ENCODE data around the gene OR5K1.

Gene OR5K1

GRCh38 chr3:98504539-98504938 is 41.5 kb downstream of the OR5K1 start:
- TF ChIP-seq EP300 (IDR thresholded peaks at IDR 0.05; ENCODE audit: borderline replicate concordance) = no peak
- TF ChIP-seq, protein P1, sequence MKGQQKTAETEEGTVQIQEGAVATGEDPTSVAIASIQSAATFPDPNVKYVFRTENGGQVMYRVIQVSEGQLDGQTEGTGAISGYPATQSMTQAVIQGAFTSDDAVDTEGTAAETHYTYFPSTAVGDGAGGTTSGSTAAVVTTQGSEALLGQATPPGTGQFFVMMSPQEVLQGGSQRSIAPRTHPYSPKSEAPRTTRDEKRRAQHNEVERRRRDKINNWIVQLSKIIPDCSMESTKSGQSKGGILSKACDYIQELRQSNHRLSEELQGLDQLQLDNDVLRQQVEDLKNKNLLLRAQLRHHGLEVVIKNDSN (IDR thresholded peaks at IDR 0.05) = no peak
- TF ChIP-seq FOXM1 (IDR thresholded peaks at IDR 0.05; ENCODE audit: borderline replicate concordance, low read depth) = no peak
- no peak for TF ChIP-seq CREB1 (IDR thresholded peaks at IDR 0.05; ENCODE audit: low read depth)
- no peak for TF ChIP-seq EGR1 (IDR thresholded peaks at IDR 0.05)
- no peak for TF ChIP-seq TCF12 (IDR thresholded peaks at IDR 0.05; ENCODE audit: low read depth)
- TF ChIP-seq MAX (IDR thresholded peaks at IDR 0.05) = no peak
- no peak for TF ChIP-seq TAF1 (IDR thresholded peaks at IDR 0.05; ENCODE audit: low read depth)
- no peak for TF ChIP-seq RAD21 (IDR thresholded peaks at IDR 0.05; ENCODE audit: low read depth)
- no peak for TF ChIP-seq CEBPB (IDR thresholded peaks at IDR 0.05)
- no peak for TF ChIP-seq YY1 (IDR thresholded peaks at IDR 0.05; ENCODE audit: low read depth)
- no peak for TF ChIP-seq ZBTB7A (IDR thresholded peaks at IDR 0.05; ENCODE audit: low read depth)
- TF ChIP-seq, protein P2, sequence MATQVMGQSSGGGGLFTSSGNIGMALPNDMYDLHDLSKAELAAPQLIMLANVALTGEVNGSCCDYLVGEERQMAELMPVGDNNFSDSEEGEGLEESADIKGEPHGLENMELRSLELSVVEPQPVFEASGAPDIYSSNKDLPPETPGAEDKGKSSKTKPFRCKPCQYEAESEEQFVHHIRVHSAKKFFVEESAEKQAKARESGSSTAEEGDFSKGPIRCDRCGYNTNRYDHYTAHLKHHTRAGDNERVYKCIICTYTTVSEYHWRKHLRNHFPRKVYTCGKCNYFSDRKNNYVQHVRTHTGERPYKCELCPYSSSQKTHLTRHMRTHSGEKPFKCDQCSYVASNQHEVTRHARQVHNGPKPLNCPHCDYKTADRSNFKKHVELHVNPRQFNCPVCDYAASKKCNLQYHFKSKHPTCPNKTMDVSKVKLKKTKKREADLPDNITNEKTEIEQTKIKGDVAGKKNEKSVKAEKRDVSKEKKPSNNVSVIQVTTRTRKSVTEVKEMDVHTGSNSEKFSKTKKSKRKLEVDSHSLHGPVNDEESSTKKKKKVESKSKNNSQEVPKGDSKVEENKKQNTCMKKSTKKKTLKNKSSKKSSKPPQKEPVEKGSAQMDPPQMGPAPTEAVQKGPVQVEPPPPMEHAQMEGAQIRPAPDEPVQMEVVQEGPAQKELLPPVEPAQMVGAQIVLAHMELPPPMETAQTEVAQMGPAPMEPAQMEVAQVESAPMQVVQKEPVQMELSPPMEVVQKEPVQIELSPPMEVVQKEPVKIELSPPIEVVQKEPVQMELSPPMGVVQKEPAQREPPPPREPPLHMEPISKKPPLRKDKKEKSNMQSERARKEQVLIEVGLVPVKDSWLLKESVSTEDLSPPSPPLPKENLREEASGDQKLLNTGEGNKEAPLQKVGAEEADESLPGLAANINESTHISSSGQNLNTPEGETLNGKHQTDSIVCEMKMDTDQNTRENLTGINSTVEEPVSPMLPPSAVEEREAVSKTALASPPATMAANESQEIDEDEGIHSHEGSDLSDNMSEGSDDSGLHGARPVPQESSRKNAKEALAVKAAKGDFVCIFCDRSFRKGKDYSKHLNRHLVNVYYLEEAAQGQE (IDR thresholded peaks at IDR 0.05; ENCODE audit: low read depth) = no peak
- TF ChIP-seq NFIC (IDR thresholded peaks at IDR 0.05) = no peak
- TF ChIP-seq TEAD4 (IDR thresholded peaks at IDR 0.05) = no peak

DNA sequence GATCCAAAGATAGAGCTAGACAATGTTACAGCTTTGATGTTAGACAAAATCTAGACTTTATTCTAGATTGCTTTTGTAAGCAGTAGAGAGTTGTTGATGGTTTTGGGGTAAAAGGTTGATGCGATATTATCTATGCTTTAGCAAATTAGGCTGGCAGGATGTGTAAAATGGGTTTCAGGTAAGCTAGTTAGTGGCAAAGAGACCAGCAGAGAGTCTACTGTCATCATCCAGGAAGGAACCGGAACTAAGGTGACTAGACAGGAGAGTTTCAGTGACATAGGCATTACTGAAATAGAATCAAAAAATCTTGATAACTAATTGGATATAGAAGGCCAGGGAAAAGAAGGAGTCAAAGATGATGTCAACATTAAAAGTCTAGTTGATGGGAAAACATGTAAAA is 45.6 kb downstream of the OR5K1 start:
- TF ChIP-seq FOXM1 (IDR thresholded peaks at IDR 0.05; ENCODE audit: borderline replicate concordance, low read depth) = no peak
- no peak for TF ChIP-seq RAD21 (IDR thresholded peaks at IDR 0.05; ENCODE audit: low read depth)
- TF ChIP-seq CREB1 (IDR thresholded peaks at IDR 0.05; ENCODE audit: low read depth) = no peak
- no peak for TF ChIP-seq YY1 (IDR thresholded peaks at IDR 0.05; ENCODE audit: low read depth)
- no peak for TF ChIP-seq EP300 (IDR thresholded peaks at IDR 0.05; ENCODE audit: borderline replicate concordance)
- TF ChIP-seq EGR1 (IDR thresholded peaks at IDR 0.05) = no peak
- TF ChIP-seq, protein P2 (IDR thresholded peaks at IDR 0.05; ENCODE audit: low read depth) = no peak
- TF ChIP-seq MAX (IDR thresholded peaks at IDR 0.05) = no peak
- TF ChIP-seq, protein P1 (IDR thresholded peaks at IDR 0.05) = no peak
- no peak for TF ChIP-seq TEAD4 (IDR thresholded peaks at IDR 0.05)
- no peak for TF ChIP-seq ZBTB7A (IDR thresholded peaks at IDR 0.05; ENCODE audit: low read depth)

DNA sequence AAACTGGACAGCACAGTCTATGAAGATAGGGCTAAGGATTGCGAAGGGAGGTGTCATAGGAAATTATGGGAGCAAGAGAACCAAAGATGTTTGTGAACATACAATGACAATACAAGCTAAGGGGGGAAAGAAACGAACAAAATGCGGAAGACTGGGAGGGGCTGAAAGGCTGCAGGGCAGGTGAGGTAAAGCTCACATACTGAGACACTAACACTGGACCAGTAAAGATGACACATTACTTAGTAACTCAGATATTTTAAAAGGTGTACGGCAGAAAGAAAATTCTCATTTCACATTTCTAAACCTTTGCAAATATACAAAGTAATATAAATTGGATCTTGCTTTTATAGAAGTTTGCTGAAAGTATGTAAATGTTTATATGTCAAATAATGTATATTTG is 49.6 kb downstream of the OR5K1 start:
- TF ChIP-seq NFIC (IDR thresholded peaks at IDR 0.05) (no peak), TCF12 (IDR thresholded peaks at IDR 0.05; ENCODE audit: low read depth) (no peak), FOXM1 (IDR thresholded peaks at IDR 0.05; ENCODE audit: borderline replicate concordance, low read depth) (no peak), CREB1 (IDR thresholded peaks at IDR 0.05; ENCODE audit: low read depth) (no peak), EGR1 (IDR thresholded peaks at IDR 0.05) (no peak), TEAD4 (IDR thresholded peaks at IDR 0.05) (no peak), YY1 (IDR thresholded peaks at IDR 0.05; ENCODE audit: low read depth) (no peak), TAF1 (IDR thresholded peaks at IDR 0.05; ENCODE audit: low read depth) (no peak), MAX (IDR thresholded peaks at IDR 0.05) (no peak), RAD21 (IDR thresholded peaks at IDR 0.05; ENCODE audit: low read depth) (no peak), CEBPB (IDR thresholded peaks at IDR 0.05) (no peak), ZBTB7A (IDR thresholded peaks at IDR 0.05; ENCODE audit: low read depth) (no peak), EP300 (IDR thresholded peaks at IDR 0.05; ENCODE audit: borderline replicate concordance) (no peak)
- TF ChIP-seq, protein P2 (IDR thresholded peaks at IDR 0.05; ENCODE audit: low read depth) = no peak
- TF ChIP-seq, protein P1 (IDR thresholded peaks at IDR 0.05) = no peak

DNA sequence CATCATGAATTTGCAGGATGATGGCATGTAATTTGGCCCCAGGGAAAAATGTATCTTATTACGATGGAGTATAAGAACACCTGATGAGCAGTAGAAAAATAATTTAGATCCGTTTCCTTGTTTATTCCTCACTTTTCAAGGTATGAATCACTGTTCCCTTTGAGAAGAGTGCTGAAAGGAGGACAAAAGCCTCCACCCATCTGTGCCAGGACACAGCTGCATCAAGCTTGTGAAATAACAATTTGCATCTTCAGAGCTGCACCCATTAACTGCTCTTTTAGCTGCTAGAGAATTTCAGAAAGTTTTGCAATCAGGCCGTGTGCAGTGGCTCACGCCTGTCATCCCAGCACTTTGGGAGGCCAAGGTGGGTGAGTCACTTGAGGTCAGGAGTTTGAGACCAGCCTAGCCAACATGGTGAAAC is 50.1 kb downstream of the OR5K1 start:
- TF ChIP-seq, protein P1 (IDR thresholded peaks at IDR 0.05) = no peak
- TF ChIP-seq YY1 (IDR thresholded peaks at IDR 0.05; ENCODE audit: low read depth) = no peak
- no peak for TF ChIP-seq TCF12 (IDR thresholded peaks at IDR 0.05; ENCODE audit: low read depth)
- TF ChIP-seq TAF1 (IDR thresholded peaks at IDR 0.05; ENCODE audit: low read depth) = no peak
- no peak for TF ChIP-seq CEBPB (IDR thresholded peaks at IDR 0.05)
- no peak for TF ChIP-seq NFIC (IDR thresholded peaks at IDR 0.05)
- TF ChIP-seq RAD21 (IDR thresholded peaks at IDR 0.05; ENCODE audit: low read depth) = no peak
- TF ChIP-seq TEAD4 (IDR thresholded peaks at IDR 0.05) = no peak
- TF ChIP-seq ZBTB7A (IDR thresholded peaks at IDR 0.05; ENCODE audit: low read depth) = no peak
- TF ChIP-seq FOXM1 (IDR thresholded peaks at IDR 0.05; ENCODE audit: borderline replicate concordance, low read depth) = no peak
